ENCODE data around the gene IL17RB.

IL17RB gene

GRCh38 chr3:53846134-53846850 lies at the start of gene IL17RB, which contains the start of gene CHDH:
TSS of gene IL17RB (plus strand) at chr3:53846568. CDS start at chr3:53846589, 21 bp downstream.
TSS of gene CHDH (minus strand) at chr3:53846419. CDS start at chr3:53824008, 22,411 bp downstream.
- DNase-seq (ENCODE audit: low read depth): no peak

GRCh38 chr3:53798144-53798543 lies 48.2 kb upstream of the IL17RB start:
- no peak for DNase-seq (ENCODE audit: low read depth)

GRCh38 chr3:53799338-53799865 lies 47.0 kb upstream of the IL17RB start:
- DNase-seq (ENCODE audit: low read depth): no peak

- DNase-seq (ENCODE audit: low read depth): no peak
Measured at GRCh38 chr3:53800041-53800906, 46.1 kb upstream of the IL17RB start.

GRCh38 chr3:53801319-53801718 lies 45.0 kb upstream of the IL17RB start:
- DNase-seq (ENCODE audit: low read depth): no peak

- no peak for DNase-seq (ENCODE audit: low read depth)
Measured at GRCh38 chr3:53802256-53802880, 44.0 kb upstream of the IL17RB start.

GRCh38 chr3:53803124-53803815 lies 43.1 kb upstream of the IL17RB start:
- no peak for DNase-seq (ENCODE audit: low read depth)

GRCh38 chr3:53803816-53804695 lies 42.3 kb upstream of the IL17RB start:
- no peak for DNase-seq (ENCODE audit: low read depth)

GRCh38 chr3:53804697-53805462 lies 41.5 kb upstream of the IL17RB start:
- no peak for DNase-seq (ENCODE audit: low read depth)

- DNase-seq (ENCODE audit: low read depth): no peak
Measured at GRCh38 chr3:53805463-53806159, 40.8 kb upstream of the IL17RB start.

- DNase-seq (ENCODE audit: low read depth): no peak
Measured at GRCh38 chr3:53806182-53807116, 39.9 kb upstream of the IL17RB start.

GRCh38 chr3:53807117-53807810 lies 39.1 kb upstream of the IL17RB start:
- DNase-seq (ENCODE audit: low read depth): no peak

GRCh38 chr3:53808496-53808895 lies 37.9 kb upstream of the IL17RB start:
- DNase-seq (ENCODE audit: low read depth): no peak

- DNase-seq (ENCODE audit: low read depth): no peak
Measured at GRCh38 chr3:53809267-53809666, 37.1 kb upstream of the IL17RB start.

- DNase-seq (ENCODE audit: low read depth): no peak
Measured at GRCh38 chr3:53809764-53810400, 36.5 kb upstream of the IL17RB start.

GRCh38 chr3:53811143-53811927 lies 35.0 kb upstream of the IL17RB start:
- DNase-seq (ENCODE audit: low read depth): no peak
